ENCODE results near the gene MYBPC2. TPM values are rescaled to one million over a fixed set of nuclear protein-coding genes. Genes with fewer than 3 reads are reported as not detected.

The MYBPC2 gene
- total RNA-seq, 1 donor from 2014 or later: 0.12 TPM

DNA sequence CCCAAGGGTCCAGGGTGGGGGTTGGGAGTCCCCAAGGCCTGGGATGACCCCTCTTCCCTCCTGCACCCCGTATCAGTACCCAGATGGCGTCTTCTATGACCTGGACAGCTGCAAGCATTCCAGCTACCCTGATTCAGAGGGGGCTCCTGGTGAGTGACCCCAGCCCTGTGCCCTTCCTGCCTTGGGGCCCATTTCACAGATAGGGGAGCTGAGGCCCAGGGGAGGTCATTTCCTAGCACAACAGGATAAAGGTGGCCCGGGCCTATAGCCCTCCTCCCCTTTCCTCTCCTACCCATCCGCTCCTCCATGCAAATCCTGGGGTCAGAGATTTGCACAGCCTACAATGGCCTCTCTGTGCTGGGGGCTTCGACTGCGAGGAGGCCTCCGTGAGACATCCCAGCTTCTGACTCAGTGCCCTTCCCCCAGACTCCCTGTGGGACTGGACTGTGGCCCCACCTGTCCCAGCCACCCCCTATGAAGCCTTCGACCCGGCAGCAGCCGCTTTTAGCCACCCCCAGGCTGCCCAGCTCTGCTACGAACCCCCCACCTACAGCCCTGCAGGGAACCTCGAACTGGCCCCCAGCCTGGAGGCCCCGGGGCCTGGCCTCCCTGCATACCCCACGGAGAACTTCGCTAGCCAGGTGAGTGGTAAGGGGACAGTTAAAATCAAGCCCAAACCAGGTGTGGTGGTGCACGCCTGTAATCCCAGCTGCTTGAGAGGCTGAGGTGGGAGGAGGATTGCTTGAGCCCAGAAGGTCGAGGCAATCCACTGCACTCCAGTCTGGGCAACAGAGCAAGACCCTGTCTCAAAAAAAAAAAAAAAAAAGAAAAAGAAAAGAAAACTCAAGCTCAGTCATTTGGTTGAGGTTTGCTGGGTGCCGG lies 10.1 kb upstream of the MYBPC2 start:
- intact Hi-C loops (cut with DNase I): no loop called here
- peaks cover 32% of the 10 kb centered on the region for H3K27me3 ChIP-seq
- TF ChIP-seq, protein P1, sequence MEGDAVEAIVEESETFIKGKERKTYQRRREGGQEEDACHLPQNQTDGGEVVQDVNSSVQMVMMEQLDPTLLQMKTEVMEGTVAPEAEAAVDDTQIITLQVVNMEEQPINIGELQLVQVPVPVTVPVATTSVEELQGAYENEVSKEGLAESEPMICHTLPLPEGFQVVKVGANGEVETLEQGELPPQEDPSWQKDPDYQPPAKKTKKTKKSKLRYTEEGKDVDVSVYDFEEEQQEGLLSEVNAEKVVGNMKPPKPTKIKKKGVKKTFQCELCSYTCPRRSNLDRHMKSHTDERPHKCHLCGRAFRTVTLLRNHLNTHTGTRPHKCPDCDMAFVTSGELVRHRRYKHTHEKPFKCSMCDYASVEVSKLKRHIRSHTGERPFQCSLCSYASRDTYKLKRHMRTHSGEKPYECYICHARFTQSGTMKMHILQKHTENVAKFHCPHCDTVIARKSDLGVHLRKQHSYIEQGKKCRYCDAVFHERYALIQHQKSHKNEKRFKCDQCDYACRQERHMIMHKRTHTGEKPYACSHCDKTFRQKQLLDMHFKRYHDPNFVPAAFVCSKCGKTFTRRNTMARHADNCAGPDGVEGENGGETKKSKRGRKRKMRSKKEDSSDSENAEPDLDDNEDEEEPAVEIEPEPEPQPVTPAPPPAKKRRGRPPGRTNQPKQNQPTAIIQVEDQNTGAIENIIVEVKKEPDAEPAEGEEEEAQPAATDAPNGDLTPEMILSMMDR (IDR thresholded peaks at IDR 0.05): no peak

DNA sequence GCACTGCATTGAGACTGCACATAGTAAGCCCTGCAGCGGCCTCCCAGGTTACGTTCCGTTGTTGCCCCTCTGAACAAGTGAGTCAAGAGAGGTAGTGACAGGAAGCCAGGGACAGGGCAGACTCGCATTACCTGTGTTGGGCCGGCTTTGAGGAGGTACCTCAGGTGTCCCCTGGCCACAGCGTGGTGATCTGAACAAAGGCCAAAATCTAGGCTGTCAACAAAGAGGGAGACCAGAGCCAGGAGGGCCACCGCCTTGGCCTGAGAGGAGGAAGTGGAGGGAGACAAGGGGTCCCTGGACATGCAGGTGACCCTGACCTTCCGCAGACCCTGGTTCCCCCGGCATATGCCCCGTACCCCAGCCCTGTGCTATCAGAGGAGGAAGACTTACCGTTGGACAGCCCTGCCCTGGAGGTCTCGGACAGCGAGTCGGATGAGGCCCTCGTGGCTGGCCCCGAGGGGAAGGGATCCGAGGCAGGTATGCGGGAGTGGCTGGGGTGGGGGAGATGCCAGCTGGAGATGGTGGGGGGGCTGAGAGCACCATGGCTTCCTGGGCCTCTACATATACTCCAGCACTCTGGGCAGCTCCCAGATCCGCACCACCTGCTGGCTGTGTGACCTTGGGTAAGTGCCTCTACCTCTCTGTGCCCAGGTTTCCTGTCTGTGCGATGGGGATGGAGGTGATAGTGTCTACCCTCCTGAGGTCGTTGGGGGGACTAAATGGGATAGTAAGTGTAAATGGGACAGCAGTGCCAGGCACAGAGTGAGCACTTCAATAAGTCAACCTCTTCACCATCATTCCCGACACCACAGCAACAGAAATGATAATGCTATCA lies 9.2 kb upstream of the MYBPC2 start:
- H3K4me3 ChIP-seq: no peak overlapping the region
- no peaks in the 10 kb centered on the region for H3K36me3 ChIP-seq
- DNase-seq: no peak
- intact Hi-C loops (cut with DNase I): no loop called here
- TF ChIP-seq, protein P1 (IDR thresholded peaks at IDR 0.05): no peak
- peaks cover 27% of the 10 kb centered on the region for H3K27me3 ChIP-seq
- ATAC-seq: no peak
- H3K4me1 ChIP-seq: no peaks in the 10 kb centered on the region
- no peaks in the 10 kb centered on the region for H3K9me3 ChIP-seq
- H3K27ac ChIP-seq: no peak overlapping the region

More for the DNA sequence above, 10.1 kb upstream of the MYBPC2 start:
- Histone ChIP-seq H3K36me3 (no peaks in the 10 kb centered on the region), H3K4me3 (no peak overlapping the region), H3K4me1 (no peaks in the 10 kb centered on the region), H3K9me3 (no peaks in the 10 kb centered on the region), H3K27ac (no peak overlapping the region)
- ATAC-seq (no peak), DNase-seq (no peak)

DNA sequence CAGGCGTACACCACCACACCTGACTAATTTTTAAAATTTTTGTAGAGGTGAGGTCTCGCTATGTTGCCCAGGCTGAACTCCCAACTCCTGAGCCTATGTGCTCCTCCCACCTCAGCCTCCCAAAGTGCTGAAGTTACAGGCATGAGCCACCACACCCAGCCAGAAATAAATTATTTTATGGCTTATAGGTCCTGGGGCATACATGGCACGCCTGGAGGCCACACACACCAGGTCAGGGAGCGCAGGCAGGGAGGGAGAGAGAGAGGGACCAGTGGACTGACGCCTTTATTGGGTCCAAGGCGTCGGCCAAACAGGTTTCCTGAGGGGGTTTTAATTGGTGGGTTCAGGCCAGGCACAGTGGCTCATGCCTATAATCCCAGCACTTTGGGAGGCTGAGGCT lies 7.1 kb upstream of the MYBPC2 start:
- H3K9me3 ChIP-seq: no peaks in the 10 kb centered on the region
- H3K4me3 ChIP-seq: no peak overlapping the region
- DNase-seq (no peak), ATAC-seq (no peak)
- H3K27ac ChIP-seq: no peak overlapping the region
- H3K4me1 ChIP-seq: no peaks in the 10 kb centered on the region
- TF ChIP-seq, protein P1 (IDR thresholded peaks at IDR 0.05): no peak
- intact Hi-C loops (cut with DNase I): no loop called here
- H3K36me3 ChIP-seq: no peaks in the 10 kb centered on the region
- H3K27me3 ChIP-seq: peaks cover 12% of the 10 kb centered on the region

DNA sequence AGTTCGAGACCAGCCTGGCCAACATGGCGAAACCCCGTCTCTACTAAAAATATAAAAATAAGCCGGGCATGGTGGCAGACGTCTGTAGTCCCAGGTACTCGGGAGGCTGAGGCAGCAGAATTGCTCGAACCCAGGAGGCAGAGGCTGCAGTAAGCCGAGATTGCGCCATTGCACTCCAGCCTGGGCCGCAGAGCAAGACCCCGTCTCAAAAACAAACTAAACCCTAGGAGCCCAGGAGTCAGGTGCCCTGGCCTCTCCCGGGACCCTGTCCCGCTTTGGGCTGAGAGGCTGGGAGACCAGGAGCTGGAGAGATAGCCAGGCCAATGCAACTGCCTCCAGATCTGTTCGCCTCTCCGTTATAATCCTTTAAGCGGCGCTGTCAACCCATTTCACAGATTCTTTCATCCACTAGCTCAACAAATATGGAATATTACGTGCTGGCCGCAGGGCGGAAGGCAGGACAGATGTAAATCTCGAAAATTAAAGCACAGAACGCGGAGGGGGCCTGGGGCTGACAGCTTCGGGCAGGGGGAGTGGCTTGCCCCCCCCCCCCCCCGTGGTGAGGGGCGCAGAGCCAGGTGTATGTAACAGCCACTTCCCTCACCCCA lies 5.3 kb upstream of the MYBPC2 start:
- ATAC-seq: no peak
- peaks cover 10% of the 10 kb centered on the region for H3K4me1 ChIP-seq
- no peaks in the 10 kb centered on the region for H3K36me3 ChIP-seq
- peak overlapping the region; percentile 34 for H3K4me3 ChIP-seq
- H3K27me3 ChIP-seq: peaks cover under 1% of the 10 kb centered on the region
- H3K9me3 ChIP-seq: no peaks in the 10 kb centered on the region
- TF ChIP-seq, protein P1 (IDR thresholded peaks at IDR 0.05): no peak
- H3K27ac ChIP-seq: peak overlapping the region; percentile 68
- DNase-seq: no peak
- intact Hi-C loops (cut with DNase I): no loop called here

DNA sequence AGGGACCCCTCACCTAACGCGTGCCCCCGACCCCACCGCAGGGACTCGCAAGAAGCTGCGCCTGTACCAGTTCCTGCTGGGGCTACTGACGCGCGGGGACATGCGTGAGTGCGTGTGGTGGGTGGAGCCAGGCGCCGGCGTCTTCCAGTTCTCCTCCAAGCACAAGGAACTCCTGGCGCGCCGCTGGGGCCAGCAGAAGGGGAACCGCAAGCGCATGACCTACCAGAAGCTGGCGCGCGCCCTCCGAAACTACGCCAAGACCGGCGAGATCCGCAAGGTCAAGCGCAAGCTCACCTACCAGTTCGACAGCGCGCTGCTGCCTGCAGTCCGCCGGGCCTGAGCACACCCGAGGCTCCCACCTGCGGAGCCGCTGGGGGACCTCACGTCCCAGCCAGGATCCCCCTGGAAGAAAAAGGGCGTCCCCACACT lies 4.7 kb upstream of the MYBPC2 start:
- peak; percentile 85 for ATAC-seq
- no peaks in the 10 kb centered on the region for H3K9me3 ChIP-seq
- intact Hi-C loops (cut with DNase I): no loop called here
- peak; percentile 97 for DNase-seq
- H3K4me1 ChIP-seq: peaks cover 14% of the 10 kb centered on the region
- H3K4me3 ChIP-seq: peak overlapping the region; percentile 34
- peaks cover 4% of the 10 kb centered on the region for H3K27me3 ChIP-seq
- TF ChIP-seq, protein P1 (IDR thresholded peaks at IDR 0.05): no peak
- no peaks in the 10 kb centered on the region for H3K36me3 ChIP-seq
- H3K27ac ChIP-seq: peak overlapping the region; percentile 68

Measured in upper lobe of right lung (tissue), 1 donor.